ENCODE data around the gene BET1L.
"Not testable (repeated sequence)": the region's sequence is repeated elsewhere in the genome, so short reads cannot be mapped to it uniquely, and the experiment has no call there.

DNA sequence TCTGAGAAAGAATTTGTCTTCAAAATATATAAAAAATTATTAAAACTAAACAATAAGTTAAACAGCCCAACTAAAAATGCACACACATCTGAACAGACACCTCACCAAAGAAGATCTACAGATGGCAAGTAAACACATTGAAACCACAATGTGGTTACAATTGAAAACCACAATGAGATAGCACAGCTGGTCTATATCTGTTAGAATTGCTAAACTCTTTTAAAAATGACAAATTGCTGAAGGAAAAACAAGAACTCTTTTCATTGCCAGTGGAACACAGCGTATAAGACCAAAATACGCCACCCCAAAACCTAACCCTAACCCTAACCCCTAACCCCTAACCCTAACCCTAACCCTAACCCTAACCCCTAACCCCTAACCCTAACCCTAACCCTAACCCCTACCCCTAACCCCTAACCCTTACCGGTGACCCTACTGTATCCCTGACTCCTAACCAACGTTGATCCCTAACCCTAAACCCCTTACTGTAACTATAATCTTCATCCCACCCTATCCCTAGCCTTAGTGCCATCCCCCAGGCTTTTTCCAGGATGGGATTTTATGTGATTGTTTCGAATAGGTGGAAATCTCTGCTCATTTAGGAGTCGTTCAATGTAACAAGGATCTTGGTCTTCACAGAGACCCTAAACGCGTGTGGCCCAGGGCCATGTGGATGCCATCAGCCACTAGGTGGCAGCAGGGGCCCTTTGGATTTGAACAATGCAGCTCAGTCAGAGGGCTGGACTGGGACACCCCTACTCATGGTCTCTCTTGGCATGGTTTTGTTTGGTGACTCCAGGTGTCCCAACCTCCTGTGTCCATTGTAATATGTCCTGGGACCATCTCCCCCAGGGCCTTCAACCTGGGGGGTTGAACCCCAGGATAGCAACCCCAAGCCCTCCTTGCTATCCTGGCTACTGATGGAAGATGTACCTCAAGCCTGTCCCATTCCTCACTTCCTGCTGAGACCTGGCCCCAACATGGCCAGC, 15.4 kb downstream of the BET1L start:
- not testable (repeated sequence) for TF ChIP-seq SPI1, POLR2A, TAF1 (IDR thresholded peaks at IDR 0.05; ENCODE audit: low read depth, low read length)

Data from GM12891 (cell line).